Activated CD8-positive, alpha-beta T cell treated with anti-CD3 and anti-CD28 coated beads for 36 hours (primary cell): ENCODE results near the gene GCHFR. TPM values are rescaled to one million over a fixed set of nuclear protein-coding genes. Genes with fewer than 3 reads are reported as not detected.

Experiments used
- ATAC-seq: fragments of 200-7000 bp; cut with Tn5 transposase; one replicate; pipeline ENCODE4 v1.10.0; 2021; ENCODE audit warnings: mild to moderate bottlenecking, moderate library complexity
- CTCF ChIA-PET: fragments of 350-600 bp; sonication (Branson Sonifier 250); formaldehyde crosslinking; loops from one replicate; lab custom pipeline; 2021; ENCODE audit warnings: antibody characterized with exemption; lab: Charles Lee
- POLR2A ChIA-PET: fragments of 350-600 bp; sonication (Branson Sonifier 250); formaldehyde crosslinking; loops from one replicate; lab custom pipeline; 2021; ENCODE audit warnings: antibody characterized with exemption; lab: Charles Lee
- DNase-seq: peaks from one replicate; pipeline ENCODE4 v3.0.0-alpha.2; 2020
- H3K27ac Mint-ChIP-seq: one replicate; pipeline ENCODE4 v1.8.0; 2021; ENCODE audit warnings: mild to moderate bottlenecking, mixed read lengths
- H3K27me3 Mint-ChIP-seq: one replicate; pipeline ENCODE4 v1.8.0; 2021; ENCODE audit warnings: mixed read lengths
- H3K36me3 Mint-ChIP-seq: one replicate; pipeline ENCODE4 v1.8.0; 2021; ENCODE audit warnings: low read depth, mixed read lengths
- H3K4me1 Mint-ChIP-seq: one replicate; pipeline ENCODE4 v1.8.0; 2021; ENCODE audit warnings: low read depth, mixed read lengths
- H3K4me3 Mint-ChIP-seq: one replicate; pipeline ENCODE4 v1.8.0; 2021; ENCODE audit warnings: mild to moderate bottlenecking, moderate library complexity, mixed read lengths
- H3K9me3 Mint-ChIP-seq: one replicate; pipeline ENCODE4 v1.8.0; 2021; ENCODE audit warnings: mixed read lengths
- intact Hi-C: fragments of 100-400 bp; cut with micrococcal nuclease; formaldehyde crosslinking; loops from one replicate; pipeline ENCODE4 v1.10.0; 2022
- total RNA-seq, 2 experiments: library from RNA; stranded (reverse); gene quantifications; one replicate each; pipeline ENCODE4 v1.2.3, GENCODE V29; 2021
- TF ChIP-seq, protein P1 (sequence below): fragments of 200-600 bp; IDR thresholded peaks from one replicate; pipeline ENCODE4 v1.8.0; 2022; ENCODE audit warnings: antibody characterized with exemption, mild to moderate bottlenecking

GCHFR gene
- total RNA-seq, 2 experiments from 2014 or later: 44.8 to 46.6 TPM

- ATAC-seq: no peak
- intact Hi-C loops: no loop called here
- TF ChIP-seq, protein P1, sequence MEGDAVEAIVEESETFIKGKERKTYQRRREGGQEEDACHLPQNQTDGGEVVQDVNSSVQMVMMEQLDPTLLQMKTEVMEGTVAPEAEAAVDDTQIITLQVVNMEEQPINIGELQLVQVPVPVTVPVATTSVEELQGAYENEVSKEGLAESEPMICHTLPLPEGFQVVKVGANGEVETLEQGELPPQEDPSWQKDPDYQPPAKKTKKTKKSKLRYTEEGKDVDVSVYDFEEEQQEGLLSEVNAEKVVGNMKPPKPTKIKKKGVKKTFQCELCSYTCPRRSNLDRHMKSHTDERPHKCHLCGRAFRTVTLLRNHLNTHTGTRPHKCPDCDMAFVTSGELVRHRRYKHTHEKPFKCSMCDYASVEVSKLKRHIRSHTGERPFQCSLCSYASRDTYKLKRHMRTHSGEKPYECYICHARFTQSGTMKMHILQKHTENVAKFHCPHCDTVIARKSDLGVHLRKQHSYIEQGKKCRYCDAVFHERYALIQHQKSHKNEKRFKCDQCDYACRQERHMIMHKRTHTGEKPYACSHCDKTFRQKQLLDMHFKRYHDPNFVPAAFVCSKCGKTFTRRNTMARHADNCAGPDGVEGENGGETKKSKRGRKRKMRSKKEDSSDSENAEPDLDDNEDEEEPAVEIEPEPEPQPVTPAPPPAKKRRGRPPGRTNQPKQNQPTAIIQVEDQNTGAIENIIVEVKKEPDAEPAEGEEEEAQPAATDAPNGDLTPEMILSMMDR: no peak
- CTCF ChIA-PET: interaction anchor here (1.2 to 4.7 kb wide), 3 partner anchors 26 to 74 kb away, joined by 3 to 18 read pairs (median 3); no protein-coding TSS in a partner anchor
- POLR2A ChIA-PET: interaction anchor here (0.6 to 1.0 kb wide), 3 partner anchors 8 to 340 kb away, joined by 3 read pairs; no protein-coding TSS in a partner anchor
- Mint-ChIP-seq H3K9me3 (no peaks in the 10 kb centered on the region), H3K36me3 (peaks cover 51% of the 10 kb centered on the region), H3K27me3 (no peaks in the 10 kb centered on the region), H3K27ac (no peak overlapping the region), H3K4me3 (no peak overlapping the region), H3K4me1 (peaks cover 2% of the 10 kb centered on the region)
- no peak for DNase-seq
Observed at GRCh38 chr15:40737048-40737447, 26.8 kb upstream of the GCHFR start.

DNA sequence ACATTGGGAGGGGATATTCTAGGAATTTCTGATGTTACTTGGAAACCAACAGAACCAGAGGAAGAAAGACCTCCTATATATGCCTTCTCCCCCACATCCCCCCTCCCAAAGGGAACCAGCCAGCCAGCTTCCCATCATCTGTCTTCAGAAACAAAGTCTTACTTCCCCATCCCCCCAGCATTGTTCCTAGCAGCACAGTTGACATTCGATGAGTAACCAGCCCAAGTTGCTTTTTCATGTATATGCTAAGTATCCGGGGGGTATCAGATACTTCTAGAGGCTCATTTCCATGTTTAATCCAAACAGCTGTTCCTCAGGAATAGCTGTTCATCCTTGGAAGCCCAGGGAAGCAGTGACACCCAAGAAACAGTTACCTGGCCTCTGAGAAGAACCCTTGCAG lies 24.8 kb upstream of the GCHFR start:
- Mint-ChIP-seq H3K36me3 (peaks cover 51% of the 10 kb centered on the region), H3K4me1 (peaks cover 20% of the 10 kb centered on the region), H3K4me3 (no peak overlapping the region), H3K27me3 (no peaks in the 10 kb centered on the region), H3K9me3 (no peaks in the 10 kb centered on the region), H3K27ac (no peak overlapping the region)
- TF ChIP-seq, protein P1: no peak
- POLR2A ChIA-PET: interaction anchor here (0.6 to 3.1 kb wide), 6 partner anchors 10 to 26 kb away, joined by 3 to 12 read pairs (median 4); no protein-coding TSS in a partner anchor
- DNase-seq (no peak), ATAC-seq (no peak)
- intact Hi-C loops: no loop called here
- CTCF ChIA-PET: interaction anchor here (0.6 to 4.7 kb wide), 6 partner anchors 8 to 155 kb away, joined by 3 to 18 read pairs (median 3); partner anchors contain the start of gene VPS18

GRCh38 chr15:40739854-40740253 lies 24.0 kb upstream of the GCHFR start:
- Mint-ChIP-seq H3K4me3 (no peak overlapping the region), H3K4me1 (peaks cover 27% of the 10 kb centered on the region), H3K9me3 (no peaks in the 10 kb centered on the region), H3K36me3 (peaks cover 51% of the 10 kb centered on the region), H3K27ac (no peak overlapping the region), H3K27me3 (no peaks in the 10 kb centered on the region)
- ChIA-PET CTCF (interaction anchor here (1.0 to 4.7 kb wide), 4 partner anchors 17 to 154 kb away, joined by 3 to 18 read pairs (median 4); partner anchors contain the start of gene VPS18), POLR2A (interaction anchor here (0.8 to 3.1 kb wide), 4 partner anchors 11 to 28 kb away, joined by 3 to 12 read pairs (median 7); no protein-coding TSS in a partner anchor)
- no peak for DNase-seq
- ATAC-seq: no peak
- intact Hi-C loops: no loop called here
- TF ChIP-seq, protein P1: no peak

GRCh38 chr15:40743485-40743901 lies 20.4 kb upstream of the GCHFR start:
- no peak for ATAC-seq
- peaks cover 33% of the 10 kb centered on the region for H3K36me3 Mint-ChIP-seq
- intact Hi-C loops: no loop called here

More at GRCh38 chr15:40743485-40743901, 20.4 kb upstream of the GCHFR start:
- POLR2A ChIA-PET: interaction anchor here (0.8 to 3.2 kb wide), 9 partner anchors 14 to 63 kb away, joined by 3 to 16 read pairs (median 4); partner anchors contain the start of genes GCHFR, RAD51 and ZFYVE19
- Mint-ChIP-seq H3K4me3 (no peak overlapping the region), H3K9me3 (no peaks in the 10 kb centered on the region), H3K27ac (peak overlapping the region; percentile 88), H3K4me1 (peaks cover 33% of the 10 kb centered on the region), H3K27me3 (no peaks in the 10 kb centered on the region)
- CTCF ChIA-PET: interaction anchor here (0.9 to 4.0 kb wide), 10 partner anchors 10 to 198 kb away, joined by 3 to 32 read pairs (median 4); partner anchors contain the start of genes C15orf62 and GCHFR
- no peak for DNase-seq
- TF ChIP-seq, protein P1: no peak
